CD14-positive monocyte (primary cell): ENCODE measurements around the gene GABBR2. TPM values are rescaled to one million over a fixed set of nuclear protein-coding genes. Genes with fewer than 3 reads are reported as not detected.

Source experiments
- DNase-seq, 3 donors: peaks; one replicate each; pipeline ENCODE4 v3.0.0-alpha.2; 2011 to 2022
- H2AFZ ChIP-seq: 2 replicates; pipeline ENCODE4 v1.6.0; 2012; ENCODE audit warnings: mild to moderate bottlenecking, low read depth, low read length, inconsistent platforms; ENCODE audit not compliant: insufficient read depth, poor library complexity, severe bottlenecking
- H3K27ac ChIP-seq, 2 donors: 1 replicate in 1 of 2; 2 replicates in 1 of 2; pipeline ENCODE4 v1.5.1; 2012 to 2013; ENCODE audit warnings: low read length in 2 of 2, control low read depth in 1 of 2, inconsistent platforms in 1 of 2, low read depth in 1 of 2, mild to moderate bottlenecking in 1 of 2
- H3K27me3 ChIP-seq, 2 donors: one replicate each; pipeline versions ENCODE4 v1.6.0 to v1.6.1; 2011 to 2013; ENCODE audit warnings: low read length in 2 of 2; ENCODE audit not compliant: control insufficient read depth in 2 of 2, insufficient read depth in 2 of 2
- H3K36me3 ChIP-seq, 2 donors: replicated peaks in 1 of 2; 1 replicate in 1 of 2; 2 replicates in 1 of 2; pipeline versions ENCODE4 v1.5.1 to v1.6.1; 2012 to 2013; ENCODE audit warnings: low read length in 2 of 2, control low read depth in 1 of 2, inconsistent platforms in 1 of 2, mild to moderate bottlenecking in 1 of 2; ENCODE audit not compliant: insufficient read depth in 2 of 2, control insufficient read depth in 1 of 2
- H3K4me1 ChIP-seq, 2 donors: 1 replicate in 1 of 2; 2 replicates in 1 of 2; pipeline versions ENCODE4 v1.5.1 to v1.6.1; 2012 to 2013; ENCODE audit warnings: low read length in 2 of 2, control low read depth in 1 of 2, inconsistent platforms in 1 of 2, mild to moderate bottlenecking in 1 of 2, moderate library complexity in 1 of 2; ENCODE audit not compliant: insufficient read depth in 2 of 2, control insufficient read depth in 1 of 2
- H3K4me2 ChIP-seq: replicated peaks from 2 replicates; pipeline ENCODE3; 2012; ENCODE audit warnings: low read length, moderate library complexity, mild to moderate bottlenecking; ENCODE audit not compliant: poor library complexity, severe bottlenecking; ENCODE audit errors: extremely low read depth
- H3K4me3 ChIP-seq, 3 experiments: fragments of 200-600 bp in 1 of 3; sonication (generic) in 1 of 3; replicated peaks in 1 of 3; 1 replicate in 2 of 3; 2 replicates in 1 of 3; pipeline ENCODE4 v1.5.1; 2011 to 2013; ENCODE audit warnings: low read length in 3 of 3, mild to moderate bottlenecking in 3 of 3, control low read depth in 2 of 3, low read depth in 2 of 3, inconsistent platforms in 1 of 3, moderate library complexity in 1 of 3
- H3K79me2 ChIP-seq: 2 replicates; pipeline ENCODE4 v1.6.0; 2012; ENCODE audit warnings: mild to moderate bottlenecking, control low read depth, inconsistent platforms, low read length, moderate library complexity; ENCODE audit not compliant: insufficient read depth
- H3K9ac ChIP-seq: 2 replicates; pipeline ENCODE4 v1.6.0; 2017; ENCODE audit warnings: low read length, mild to moderate bottlenecking; ENCODE audit not compliant: insufficient read depth, poor library complexity, severe bottlenecking
- H3K9me3 ChIP-seq, 2 donors: replicated peaks in 1 of 2; 1 replicate in 1 of 2; 2 replicates in 1 of 2; pipeline versions ENCODE4 v1.5.1 to v1.6.1; 2012 to 2013; ENCODE audit warnings: low read length in 2 of 2, control low read depth in 1 of 2; ENCODE audit not compliant: control insufficient read depth in 1 of 2, insufficient read depth in 1 of 2
- H4K20me1 ChIP-seq: 2 replicates; pipeline ENCODE4 v1.6.0; 2012; ENCODE audit warnings: mild to moderate bottlenecking, low read length, control low read depth, moderate library complexity; ENCODE audit not compliant: insufficient read depth
- H3K27ac Mint-ChIP-seq, 7 donors: one replicate each; pipeline ENCODE4 v1.8.0; 2020; ENCODE audit warnings: mild to moderate bottlenecking in 7 of 7, mixed read lengths in 7 of 7, moderate library complexity in 6 of 7, inconsistent platforms in 2 of 7
- H3K27me3 Mint-ChIP-seq, 3 donors: one replicate each; pipeline ENCODE4 v1.8.0; 2021 to 2022; ENCODE audit warnings: low read depth in 3 of 3, mild to moderate bottlenecking in 3 of 3, mixed read lengths in 3 of 3, moderate library complexity in 3 of 3, inconsistent platforms in 1 of 3
- H3K36me3 Mint-ChIP-seq, 2 donors: one replicate each; pipeline ENCODE4 v1.8.0; 2020; ENCODE audit warnings: mixed read lengths in 2 of 2, inconsistent platforms in 1 of 2, mild to moderate bottlenecking in 1 of 2
- H3K4me1 Mint-ChIP-seq: one replicate; pipeline ENCODE4 v1.8.0; 2020; ENCODE audit warnings: mild to moderate bottlenecking, mixed read lengths
- H3K4me3 Mint-ChIP-seq, 2 donors: one replicate each; pipeline ENCODE4 v1.8.0; 2020; ENCODE audit warnings: mild to moderate bottlenecking in 2 of 2, mixed read lengths in 2 of 2, moderate library complexity in 1 of 2
- H3K9me3 Mint-ChIP-seq, 7 donors: one replicate each; pipeline ENCODE4 v1.8.0; 2020 to 2022; ENCODE audit warnings: mixed read lengths in 7 of 7, mild to moderate bottlenecking in 6 of 7, moderate library complexity in 6 of 7, inconsistent platforms in 2 of 7
- CTCF ChIP-seq: fragments of 200-600 bp; IDR thresholded peaks from one replicate; pipeline ENCODE4 v1.8.0; 2022; ENCODE audit warnings: antibody characterized with exemption, mild to moderate bottlenecking
- WGBS: methylation state at CpG from one replicate; pipeline ENCODE4 v1.1.5; 2013; ENCODE audit warnings: missing lambda C conversion rate; ENCODE audit not compliant: insufficient coverage; 5-methylcytosine and 5-hydroxymethylcytosine counted together
- intact Hi-C, 2 donors: fragments of 100-400 bp; cut with micrococcal nuclease; formaldehyde crosslinking; loops; one replicate each; pipeline versions ENCODE4 v1.15.0 to v1.15.1; 2023
- polyA plus RNA-seq, 3 donors: library from polyadenylated mRNA; depleted of rRNA in 1 of 3; unstranded in 2 of 3; stranded (reverse) in 1 of 3; fragments of 300-500 nt in 2 of 3; fragments of >200 nt in 1 of 3; fragmentation: Illumina TruSeq in 2 of 3; gene quantifications; 1 replicate in 2 of 3; 2 replicates in 1 of 3; pipeline ENCODE4 v1.2.3, GENCODE V29; 2012 to 2021

The GABBR2 gene
- polyA plus RNA-seq, 3 donors, result not detected

GRCh38 chr9:98331536-98332259 lies 377.0 kb downstream of the GABBR2 start:
- Histone ChIP-seq H3K79me2 (no peaks in the 10 kb centered on the region), H3K4me1 (no peaks in the 10 kb centered on the region), H3K9me3 (no peaks in the 10 kb centered on the region), H3K27ac (no peak overlapping the region), H3K4me2 (no peak overlapping the region), H2AFZ (no peak overlapping the region), H3K27me3 (no peaks in the 10 kb centered on the region), H3K9ac (no peak overlapping the region), H4K20me1 (no peaks in the 10 kb centered on the region), H3K36me3 (no peaks in the 10 kb centered on the region), H3K4me3 (no peak overlapping the region)
- H3K36me3 Mint-ChIP-seq, result no peaks in the 10 kb centered on the region
- H3K27me3 Mint-ChIP-seq, result peaks cover 3 to 7% (median 3%) of the 10 kb centered on the region in 3 donors
- no peak overlapping the region for H3K4me3 Mint-ChIP-seq
- H3K4me1 Mint-ChIP-seq, result no peaks in the 10 kb centered on the region
- no peak for DNase-seq
- no peak overlapping the region for H3K27ac Mint-ChIP-seq
- TF ChIP-seq CTCF, result no peak
- WGBS, result 92% methylated on average over 4 of the region's 6 CpGs
- intact Hi-C loops, result no loop called here
- H3K9me3 Mint-ChIP-seq, result peaks cover 0 to 2% (median 0%) of the 10 kb centered on the region in 7 donors

- WGBS, result 93% methylated on average over 5 of the region's 6 CpGs
- Mint-ChIP-seq H3K36me3 (no peaks in the 10 kb centered on the region), H3K27ac (no peak overlapping the region), H3K27me3 (peaks cover 2 to 9% (median 2%) of the 10 kb centered on the region in 3 donors), H3K9me3 (no peaks in the 10 kb centered on the region), H3K4me3 (no peak overlapping the region), H3K4me1 (no peaks in the 10 kb centered on the region)
- TF ChIP-seq CTCF, result no peak
- intact Hi-C loops, result no loop called here
- no peak overlapping the region for H2AFZ ChIP-seq
- no peak overlapping the region for H3K4me2 ChIP-seq
- H3K27ac ChIP-seq, result no peak overlapping the region
- H3K9ac ChIP-seq, result no peak overlapping the region
- no peaks in the 10 kb centered on the region for H3K79me2 ChIP-seq
- no peaks in the 10 kb centered on the region for H3K9me3 ChIP-seq
- no peaks in the 10 kb centered on the region for H3K27me3 ChIP-seq
- H3K4me3 ChIP-seq, result no peak overlapping the region
- no peaks in the 10 kb centered on the region for H3K4me1 ChIP-seq
- no peak for DNase-seq
- H4K20me1 ChIP-seq, result no peaks in the 10 kb centered on the region
- H3K36me3 ChIP-seq, result no peaks in the 10 kb centered on the region
These were observed 377.9 kb downstream of the GABBR2 start for GRCh38 chr9:98330831-98331230.
